ENCODE results near the gene CNOT3. TPM values are rescaled to one million over a fixed set of nuclear protein-coding genes. Genes with fewer than 3 reads are reported as not detected.
"Not testable (repeated sequence)": the region's sequence is repeated elsewhere in the genome, so short reads cannot be mapped to it uniquely, and the experiment has no call there.

Gene CNOT3
- total RNA-seq, 8 experiments from 2014 or later: 8.4 to 47.1 (median 13.0) TPM

GRCh38 chr19:54159352-54160181 is 22.0 kb downstream of the CNOT3 start, which contains the start of gene LENG1:
TSS of gene LENG1 (minus strand) at chr19:54159721. CDS start at chr19:54159695, 26 bp downstream.
- in situ Hi-C loops (cut with MboI; ENCODE audit: low pct_unique_long_range_greater_than_20kb in 2 of 9, low sequenced_read_pairs in 9 of 9, unreplicated experiment in 9 of 9): loop anchor here in 1 of 9 experiments (10.0 kb wide), 1 partner anchor 75 kb away; no protein-coding TSS in a partner anchor
- peak; percentile 84 to 94 (median 90) for ATAC-seq (replicated peaks in 6 of 8)

GRCh38 chr19:54160182-54160811 is 22.7 kb downstream of the CNOT3 start:
- peak in 6 of 8 experiments; percentile 0 to 3 (median 1) for ATAC-seq (replicated peaks in 6 of 8)
- peak overlapping the region; percentile 68 to 82 for H3K27ac ChIP-seq

More at GRCh38 chr19:54159352-54160181, 22.0 kb downstream of the CNOT3 start, which contains the start of gene LENG1:
- WGBS, 10 experiments: 0 to 4% (median 0%) methylated on average over 4 to 23 of the region's 72 CpGs; no CpG with 5 or more reads in 3 of the 10 experiments
- peak within 1 kb of the TSS; percentile 69 to 96 (median 83) for H3K4me3 ChIP-seq
- peaks cover 8 to 15% of the 10 kb centered on the region in 2 donors for H3K4me1 ChIP-seq (replicated peaks in 1 of 2)
- peak within 1 kb of the TSS; percentile 83 to 94 for H3K27ac ChIP-seq

GRCh38 chr19:54160854-54161253 is 23.3 kb downstream of the CNOT3 start:
- in situ Hi-C loops (cut with MboI; ENCODE audit: low pct_unique_long_range_greater_than_20kb in 2 of 9, low sequenced_read_pairs in 9 of 9, unreplicated experiment in 9 of 9): loop anchor here in 1 of 9 experiments (10.0 kb wide), 1 partner anchor 74 kb away; no protein-coding TSS in a partner anchor

More at GRCh38 chr19:54160182-54160811, 22.7 kb downstream of the CNOT3 start:
- WGBS, 10 experiments: 0% methylated on average over 1 to 5 of the region's 28 CpGs; no CpG with 5 or more reads in 4 of the 10 experiments
- Histone ChIP-seq H3K4me1 (replicated peaks in 1 of 2) (peaks cover 8 to 15% of the 10 kb centered on the region in 2 donors), H3K4me3 (peak overlapping the region; percentile 45 to 66 (median 57))
- in situ Hi-C loops (cut with MboI; ENCODE audit: low pct_unique_long_range_greater_than_20kb in 2 of 9, low sequenced_read_pairs in 9 of 9, unreplicated experiment in 9 of 9): loop anchor here in 1 of 9 experiments (10.0 kb wide), 1 partner anchor 75 kb away; no protein-coding TSS in a partner anchor

GRCh38 chr19:54162241-54162805 is 24.8 kb downstream of the CNOT3 start:
- 0% methylated on average over 1 to 5 of the region's 35 CpGs; no CpG with 5 or more reads in 8 of the 10 experiments for WGBS, 10 experiments
- H3K4me1 ChIP-seq (replicated peaks in 1 of 2): peaks cover 8 to 15% of the 10 kb centered on the region in 2 donors
- in situ Hi-C loops (cut with MboI; ENCODE audit: low pct_unique_long_range_greater_than_20kb in 2 of 9, low sequenced_read_pairs in 9 of 9, unreplicated experiment in 9 of 9): loop anchor here in 1 of 9 experiments (10.0 kb wide), 1 partner anchor 72 kb away; no protein-coding TSS in a partner anchor
- peak in 7 of 8 experiments; percentile 1 to 21 (median 4) for ATAC-seq (replicated peaks in 6 of 8)
- no peak overlapping the region for H3K27ac ChIP-seq
- peak overlapping the region; percentile 20 to 45 (median 41) for H3K4me3 ChIP-seq

More at GRCh38 chr19:54160854-54161253, 23.3 kb downstream of the CNOT3 start:
- peaks cover 8 to 15% of the 10 kb centered on the region in 2 donors for H3K4me1 ChIP-seq (replicated peaks in 1 of 2)
- 0 to 79% (median 14%) methylated on average over 1 to 12 of the region's 13 CpGs; no CpG with 5 or more reads in 2 of the 10 experiments for WGBS, 10 experiments
- peak overlapping the region; percentile 45 to 66 (median 57) for H3K4me3 ChIP-seq
- H3K27ac ChIP-seq: peak overlapping the region; percentile 68 to 82
- ATAC-seq (replicated peaks in 6 of 8): no peak

GRCh38 chr19:54162884-54163283 is 25.3 kb downstream of the CNOT3 start:
- in situ Hi-C loops (cut with MboI; ENCODE audit: low pct_unique_long_range_greater_than_20kb in 2 of 9, low sequenced_read_pairs in 9 of 9, unreplicated experiment in 9 of 9): loop anchor here in 1 of 9 experiments (10.0 kb wide), 1 partner anchor 72 kb away; no protein-coding TSS in a partner anchor
- no peak for ATAC-seq (replicated peaks in 6 of 8)
- H3K4me3 ChIP-seq: peak overlapping the region in 2 of 5 donors; percentile 42 to 45

DNA sequence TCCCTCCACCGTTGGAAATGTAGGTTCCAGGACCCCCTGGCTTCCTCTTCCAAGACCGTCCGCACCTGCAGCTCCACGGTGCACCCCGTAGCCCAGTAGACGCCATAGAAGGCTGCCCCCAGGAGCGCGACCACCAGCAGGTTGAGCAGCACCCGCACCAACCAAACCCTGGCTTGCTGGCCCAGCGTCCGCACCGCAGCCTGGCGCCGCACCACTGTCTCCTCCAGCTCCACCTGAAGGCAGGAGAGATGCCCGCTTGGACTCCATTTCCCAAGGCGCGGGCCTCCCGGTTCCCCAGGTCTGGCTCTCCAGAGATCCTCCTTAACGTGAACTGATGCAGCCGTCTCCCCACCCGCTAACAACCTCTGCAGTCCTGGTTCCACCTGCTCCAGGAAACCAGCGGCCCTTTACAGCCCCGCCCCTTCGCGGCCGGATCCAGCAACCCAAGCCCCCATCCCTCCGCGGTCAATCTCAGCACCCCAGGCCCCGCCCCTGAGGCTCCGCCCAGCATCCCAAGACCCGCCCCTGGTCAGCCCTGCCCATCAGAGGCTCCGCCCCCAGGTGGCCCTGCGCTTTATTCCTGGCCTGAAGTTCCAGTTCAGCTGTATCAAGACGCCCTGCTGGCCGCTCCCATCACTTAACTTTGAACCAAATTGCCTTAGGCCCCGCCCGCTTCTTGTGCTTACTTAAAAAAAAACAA is 27.0 kb downstream of the CNOT3 start:
- in situ Hi-C loops (cut with MboI; ENCODE audit: low pct_unique_long_range_greater_than_20kb in 2 of 9, low sequenced_read_pairs in 9 of 9, unreplicated experiment in 9 of 9): loop anchor here in 1 of 9 experiments (10.0 kb wide), 1 partner anchor 70 kb away; no protein-coding TSS in a partner anchor
- Histone ChIP-seq H3K4me1 (replicated peaks in 1 of 2) (peaks cover 2 to 14% of the 10 kb centered on the region in 2 donors), H3K27ac (no peak overlapping the region), H3K4me3 (peak overlapping the region in 3 of 5 donors; percentile 3 to 25 (median 9))
- WGBS, 10 experiments: 0 to 72% (median 17%) methylated on average over 2 to 14 of the region's 37 CpGs; no CpG with 5 or more reads in 2 of the 10 experiments
- ATAC-seq (replicated peaks in 6 of 8): peak in 4 of 8 experiments; percentile 13 to 36 (median 24)

More at GRCh38 chr19:54162884-54163283, 25.3 kb downstream of the CNOT3 start:
- WGBS, 10 experiments: 56 to 100% (median 85%) methylated on average over 2 to 10 of the region's 14 CpGs; no CpG with 5 or more reads in 3 of the 10 experiments
- Histone ChIP-seq H3K27ac (no peak overlapping the region), H3K4me1 (replicated peaks in 1 of 2) (peaks cover 8 to 15% of the 10 kb centered on the region in 2 donors)

DNA sequence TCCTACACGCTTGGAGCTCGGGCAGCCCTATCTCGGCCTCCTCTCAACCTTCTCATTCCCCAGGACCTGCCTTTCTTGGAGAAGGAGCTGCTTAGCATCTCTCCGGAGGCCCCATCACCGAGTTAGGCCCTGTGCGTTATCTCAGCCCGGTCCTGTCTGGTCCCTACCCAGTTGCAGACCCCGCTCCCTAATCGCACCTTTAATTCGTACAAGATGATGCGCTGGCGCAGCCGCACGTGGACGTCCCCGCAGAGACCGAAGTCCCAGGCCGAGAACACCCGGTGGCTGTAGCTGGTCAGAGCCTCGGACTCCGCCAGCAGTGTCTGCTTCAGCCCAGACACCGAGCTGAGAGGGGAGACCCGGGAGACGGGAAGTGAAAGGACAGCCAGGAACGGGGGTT is 27.7 kb downstream of the CNOT3 start:
- H3K4me3 ChIP-seq: no peak overlapping the region
- in situ Hi-C loops (cut with MboI; ENCODE audit: low pct_unique_long_range_greater_than_20kb in 2 of 9, low sequenced_read_pairs in 9 of 9, unreplicated experiment in 9 of 9): loop anchor here in 1 of 9 experiments (10.0 kb wide), 1 partner anchor 70 kb away; no protein-coding TSS in a partner anchor
- peaks cover 2 to 14% of the 10 kb centered on the region in 2 donors for H3K4me1 ChIP-seq (replicated peaks in 1 of 2)
- H3K27ac ChIP-seq: no peak overlapping the region
- WGBS, 10 experiments: 80 to 100% (median 91%) methylated on average over 2 to 14 of the region's 25 CpGs; no CpG with 5 or more reads in 5 of the 10 experiments
- no peak for ATAC-seq (replicated peaks in 6 of 8)

- in situ Hi-C loops (cut with MboI; ENCODE audit: low pct_unique_long_range_greater_than_20kb in 2 of 9, low sequenced_read_pairs in 9 of 9, unreplicated experiment in 9 of 9): loop anchor here in 1 of 9 experiments (10.0 kb wide), 1 partner anchor 66 kb away; no protein-coding TSS in a partner anchor
- 1 to 40% (median 5%) methylated on average over 2 to 9 of the region's 25 CpGs; no CpG with 5 or more reads in 5 of the 10 experiments for WGBS, 10 experiments
- H3K4me3 ChIP-seq: no peak overlapping the region
- ATAC-seq (replicated peaks in 6 of 8): peak; percentile 72 to 96 (median 92)
- H3K4me1 ChIP-seq (replicated peaks in 1 of 2): peaks cover 0 to 9% of the 10 kb centered on the region in 2 donors
- H3K27ac ChIP-seq: no peak overlapping the region
Measured at GRCh38 chr19:54168174-54168917, 30.8 kb downstream of the CNOT3 start.

DNA sequence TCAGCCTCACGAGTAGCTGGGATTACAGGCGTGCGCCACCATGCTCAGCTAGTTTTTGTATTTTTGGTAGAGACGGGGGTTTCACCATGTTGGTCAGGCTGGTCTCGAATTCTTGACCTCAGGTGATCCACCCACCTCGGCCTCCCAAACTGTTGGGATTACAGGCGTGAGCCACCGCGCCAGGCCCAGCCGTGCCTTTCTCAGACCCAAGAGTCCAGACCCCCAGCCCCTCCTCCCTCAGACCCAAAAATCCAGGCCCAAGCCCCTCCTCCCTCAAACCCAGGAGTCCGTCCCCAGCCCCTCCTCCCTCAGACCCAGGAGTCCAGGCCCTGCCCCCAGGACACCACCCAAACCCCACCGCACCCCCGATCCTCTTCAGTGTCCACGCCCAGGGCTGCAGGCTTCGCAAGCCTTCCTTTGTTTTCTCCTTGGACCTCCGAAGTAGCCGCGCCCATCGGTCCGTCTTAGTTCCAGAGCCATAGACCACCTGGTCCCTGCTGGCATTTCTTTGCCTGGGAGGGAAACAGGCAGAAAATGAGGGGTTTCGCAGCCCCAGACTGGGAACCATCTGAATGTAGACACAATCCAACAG is 31.7 kb downstream of the CNOT3 start:
- no peak for ATAC-seq (replicated peaks in 6 of 8)
- Histone ChIP-seq H3K27ac (no peak overlapping the region), H3K4me3 (no peak overlapping the region), H3K4me1 (replicated peaks in 1 of 2) (peaks cover 0 to 9% of the 10 kb centered on the region in 2 donors)
- WGBS, 10 experiments: 38 to 100% (median 50%) methylated on average over 1 to 4 of the region's 21 CpGs; no CpG with 5 or more reads in 6 of the 10 experiments
- in situ Hi-C loops (cut with MboI; ENCODE audit: low pct_unique_long_range_greater_than_20kb in 2 of 9, low sequenced_read_pairs in 9 of 9, unreplicated experiment in 9 of 9): loop anchor here in 1 of 9 experiments (10.0 kb wide), 1 partner anchor 66 kb away; no protein-coding TSS in a partner anchor

- in situ Hi-C loops (cut with MboI; ENCODE audit: low pct_unique_long_range_greater_than_20kb in 2 of 9, low sequenced_read_pairs in 9 of 9, unreplicated experiment in 9 of 9); ATAC-seq (replicated peaks in 6 of 8); H3K4me1 ChIP-seq (replicated peaks in 1 of 2); H3K4me3 ChIP-seq; H3K27ac ChIP-seq: not testable (repeated sequence)
- 60 to 94% (median 72%) methylated on average over 1 to 5 of the region's 23 CpGs; no CpG with 5 or more reads in 4 of the 10 experiments for WGBS, 10 experiments
Measured at GRCh38 chr19:54171736-54172431, 34.3 kb downstream of the CNOT3 start.
